C4-2B (cell line): ENCODE results near the gene PCDHA9.
A peak's percentile ranks its signal among the peaks of the same experiment; 100 is the strongest.

Source experiments
- CTCF ChIP-seq: fragments of 450-650 bp; conservative IDR thresholded peaks from 2 replicates; pipeline ENCODE4 v1.5.1; 2017; ENCODE audit warnings: mild to moderate bottlenecking
- ZFX ChIP-seq: fragments of 450-650 bp; IDR thresholded peaks from 2 replicates; pipeline ENCODE4 v1.6.1; 2017

GRCh38 chr5:140875085-140876065 is 27.2 kb downstream of the PCDHA9 start, which contains the start of gene PCDHA12:
- TF ChIP-seq CTCF (peak; percentile 53), ZFX (no peak)
